HepG2 (cell line): ENCODE measurements around the gene USP34. TPM values are rescaled to one million over a fixed set of nuclear protein-coding genes. Genes with fewer than 3 reads are reported as not detected.
A peak's percentile ranks its signal among the peaks of the same experiment; 100 is the strongest.

Source experiments
- ATF4 ChIP-seq, 2 experiments: fragments of 450-650 bp in 1 of 2; sonication (generic) in 1 of 2; formaldehyde crosslinking; IDR thresholded peaks; 2 replicates each; pipeline versions ENCODE4 v1.5.0 to v1.8.0; 2020 to 2022; ENCODE audit warnings: mild to moderate bottlenecking in 1 of 2, missing genetic modification reagents in 1 of 2
- ATF7 ChIP-seq, 2 experiments: fragments of 450-650 bp in 1 of 2; sonication (generic) in 1 of 2; formaldehyde crosslinking in 1 of 2; IDR thresholded peaks; 2 replicates each; pipeline versions ENCODE4 v1.4.0 to v1.6.1; 2016 to 2020; ENCODE audit warnings: antibody characterized with exemption in 1 of 2, mild to moderate bottlenecking in 1 of 2, missing genetic modification reagents in 1 of 2
- HMG20A ChIP-seq: IDR thresholded peaks from 2 replicates; pipeline ENCODE4 v1.6.1; 2016; ENCODE audit warnings: borderline replicate concordance
- KDM1A ChIP-seq: IDR thresholded peaks from 2 replicates; pipeline ENCODE4 v1.6.1; 2016; ENCODE audit warnings: missing compliant biosample characterization
- MIER3 ChIP-seq: IDR thresholded peaks from 2 replicates; pipeline ENCODE4 v1.6.1; 2016; ENCODE audit warnings: missing compliant biosample characterization, borderline replicate concordance
- NCOA2 ChIP-seq: sonication (generic); formaldehyde crosslinking; IDR thresholded peaks from 2 replicates; pipeline ENCODE4 v1.8.0; 2022; ENCODE audit warnings: inconsistent platforms
- NR2F1 ChIP-seq, 2 experiments: fragments of 450-650 bp in 1 of 2; formaldehyde crosslinking in 1 of 2; IDR thresholded peaks; 2 replicates each; pipeline versions ENCODE4 v1.5.0 to v1.6.1; 2016 to 2020; ENCODE audit warnings: mild to moderate bottlenecking in 1 of 2, missing compliant biosample characterization in 1 of 2, missing genetic modification reagents in 1 of 2, moderate library complexity in 1 of 2
- REXO4 ChIP-seq: sonication (generic); formaldehyde crosslinking; IDR thresholded peaks from 2 replicates; pipeline ENCODE4 v1.8.0; 2022; ENCODE audit warnings: missing genetic modification reagents, mild to moderate bottlenecking, borderline replicate concordance
- THAP11 ChIP-seq: IDR thresholded peaks from 2 replicates; pipeline ENCODE4 v1.6.1; 2016; ENCODE audit warnings: missing biosample characterization, missing genetic modification reagents
- ZMAT3 ChIP-seq: sonication (generic); formaldehyde crosslinking; conservative IDR thresholded peaks from 2 replicates; pipeline ENCODE4 v1.7.0; 2021; ENCODE audit warnings: missing genetic modification reagents
- ZNF281 ChIP-seq: sonication (generic); formaldehyde crosslinking; IDR thresholded peaks from 2 replicates; pipeline ENCODE4 v1.4.0; 2020; ENCODE audit warnings: missing genetic modification reagents, borderline replicate concordance
- ZNF431 ChIP-seq: sonication (generic); formaldehyde crosslinking; IDR thresholded peaks from 2 replicates; pipeline ENCODE4 v1.9.0; 2022; ENCODE audit warnings: missing genetic modification reagents, low read depth, mild to moderate bottlenecking, borderline replicate concordance
- ZNF44 ChIP-seq: sonication (generic); formaldehyde crosslinking; IDR thresholded peaks from 2 replicates; pipeline ENCODE4 v1.5.1; 2020; ENCODE audit warnings: mild to moderate bottlenecking, missing genetic modification reagents
- ZNF777 ChIP-seq: sonication (generic); formaldehyde crosslinking; IDR thresholded peaks from 2 replicates; pipeline ENCODE4 v1.4.0; 2020; ENCODE audit warnings: missing genetic modification reagents
- polyA plus RNA-seq, 8 experiments: library from polyadenylated mRNA; depleted of rRNA in 3 of 8; stranded (reverse) in 7 of 8; unstranded in 1 of 8; fragments of >200 nt; fragmentation: Illumina TruSeq in 4 of 8; extraction: Trizol in 4 of 8; gene quantifications; 2 replicates each; pipeline versions ENCODE4 v1.2.1 to v1.2.3, GENCODE V29; 2011 to 2016; ENCODE audit warnings: low read depth in 4 of 8, missing spikeins in 1 of 8, mixed read lengths in 1 of 8; ENCODE audit not compliant: insufficient read depth in 1 of 8
- total RNA-seq, 5 experiments: library from RNA; depleted of rRNA; stranded (reverse); fragments of >200 nt; fragmentation: Illumina TruSeq; extraction: Trizol; gene quantifications; 2 replicates each; pipeline ENCODE4 v1.2.3, GENCODE V29; 2016; ENCODE audit warnings: low read depth in 1 of 5
- TF ChIP-seq, protein P1 (sequence below): sonication (generic); formaldehyde crosslinking; IDR thresholded peaks from 2 replicates; pipeline ENCODE4 v1.5.0; 2020; ENCODE audit warnings: missing genetic modification reagents
- TF ChIP-seq, protein P2 (sequence below): sonication (generic); formaldehyde crosslinking; IDR thresholded peaks from 2 replicates; pipeline ENCODE4 v1.8.1; 2023; ENCODE audit warnings: mild to moderate bottlenecking, missing genetic modification reagents
- TF ChIP-seq, protein P3 (sequence below): sonication (generic); formaldehyde crosslinking; conservative IDR thresholded peaks from 2 replicates; pipeline ENCODE4 v1.8.0; 2022; ENCODE audit warnings: missing genetic modification reagents
- TF ChIP-seq, protein P4 (sequence below): sonication (generic); formaldehyde crosslinking; IDR thresholded peaks from 2 replicates; pipeline ENCODE4 v1.8.1; 2023; ENCODE audit warnings: mild to moderate bottlenecking, missing genetic modification reagents, borderline replicate concordance
- TF ChIP-seq, protein P5 (sequence below): sonication (generic); formaldehyde crosslinking; IDR thresholded peaks from 2 replicates; pipeline ENCODE4 v1.4.0; 2020; ENCODE audit warnings: missing genetic modification reagents

USP34 gene
- total and polyA plus RNA-seq, 2 of the 13 experiments (the other 11 are each of a cell fraction or from before 2014, with no cell fraction given), result 99.2 to 100 TPM

GRCh38 chr2:61460163-61460562, 10.7 kb downstream of the USP34 start (continued):
- TF ChIP-seq ZNF777 (CRISPR knock-in tag), result peak; percentile 68
- TF ChIP-seq, protein P1, sequence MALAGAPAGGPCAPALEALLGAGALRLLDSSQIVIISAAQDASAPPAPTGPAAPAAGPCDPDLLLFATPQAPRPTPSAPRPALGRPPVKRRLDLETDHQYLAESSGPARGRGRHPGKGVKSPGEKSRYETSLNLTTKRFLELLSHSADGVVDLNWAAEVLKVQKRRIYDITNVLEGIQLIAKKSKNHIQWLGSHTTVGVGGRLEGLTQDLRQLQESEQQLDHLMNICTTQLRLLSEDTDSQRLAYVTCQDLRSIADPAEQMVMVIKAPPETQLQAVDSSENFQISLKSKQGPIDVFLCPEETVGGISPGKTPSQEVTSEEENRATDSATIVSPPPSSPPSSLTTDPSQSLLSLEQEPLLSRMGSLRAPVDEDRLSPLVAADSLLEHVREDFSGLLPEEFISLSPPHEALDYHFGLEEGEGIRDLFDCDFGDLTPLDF, result no peak
- no peak for TF ChIP-seq MIER3 (CRISPR knock-in tag)
- TF ChIP-seq, protein P2, sequence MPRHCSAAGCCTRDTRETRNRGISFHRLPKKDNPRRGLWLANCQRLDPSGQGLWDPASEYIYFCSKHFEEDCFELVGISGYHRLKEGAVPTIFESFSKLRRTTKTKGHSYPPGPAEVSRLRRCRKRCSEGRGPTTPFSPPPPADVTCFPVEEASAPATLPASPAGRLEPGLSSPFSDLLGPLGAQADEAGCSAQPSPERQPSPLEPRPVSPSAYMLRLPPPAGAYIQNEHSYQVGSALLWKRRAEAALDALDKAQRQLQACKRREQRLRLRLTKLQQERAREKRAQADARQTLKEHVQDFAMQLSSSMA (CRISPR knock-in tag), result no peak
- TF ChIP-seq NR2F1 (CRISPR knock-in tag; IDR thresholded peaks at IDR 0.05), result no peak
- TF ChIP-seq ATF7 (IDR thresholded peaks at IDR 0.05), result no peak
- no peak for TF ChIP-seq ATF7 (CRISPR knock-in tag; IDR thresholded peaks at IDR 0.05)
- TF ChIP-seq ZNF281, result no peak
- TF ChIP-seq ZNF431, result no peak
- TF ChIP-seq REXO4, result no peak
- peak; percentile 67; the same call in 1 of the 2 replicates for TF ChIP-seq NCOA2 (CRISPR knock-in tag)
- TF ChIP-seq ATF4 (CRISPR knock-in tag; IDR thresholded peaks at IDR 0.05), result peak in 1 of 2 experiments; percentile 92; a peak in 2 of 4 replicates
- TF ChIP-seq, protein P3, sequence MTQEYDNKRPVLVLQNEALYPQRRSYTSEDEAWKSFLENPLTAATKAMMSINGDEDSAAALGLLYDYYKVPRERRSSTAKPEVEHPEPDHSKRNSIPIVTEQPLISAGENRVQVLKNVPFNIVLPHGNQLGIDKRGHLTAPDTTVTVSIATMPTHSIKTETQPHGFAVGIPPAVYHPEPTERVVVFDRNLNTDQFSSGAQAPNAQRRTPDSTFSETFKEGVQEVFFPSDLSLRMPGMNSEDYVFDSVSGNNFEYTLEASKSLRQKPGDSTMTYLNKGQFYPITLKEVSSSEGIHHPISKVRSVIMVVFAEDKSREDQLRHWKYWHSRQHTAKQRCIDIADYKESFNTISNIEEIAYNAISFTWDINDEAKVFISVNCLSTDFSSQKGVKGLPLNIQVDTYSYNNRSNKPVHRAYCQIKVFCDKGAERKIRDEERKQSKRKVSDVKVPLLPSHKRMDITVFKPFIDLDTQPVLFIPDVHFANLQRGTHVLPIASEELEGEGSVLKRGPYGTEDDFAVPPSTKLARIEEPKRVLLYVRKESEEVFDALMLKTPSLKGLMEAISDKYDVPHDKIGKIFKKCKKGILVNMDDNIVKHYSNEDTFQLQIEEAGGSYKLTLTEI (CRISPR knock-in tag), result no peak
- TF ChIP-seq, protein P4, sequence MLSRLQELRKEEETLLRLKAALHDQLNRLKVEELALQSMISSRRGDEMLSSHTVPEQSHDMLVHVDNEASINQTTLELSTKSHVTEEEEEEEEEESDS (CRISPR knock-in tag), result no peak
- no peak for TF ChIP-seq ZNF44 (CRISPR knock-in tag)
- TF ChIP-seq KDM1A, result peak; percentile 23; the same call in 1 of the 2 replicates
- no peak for TF ChIP-seq ZMAT3
- TF ChIP-seq, protein P5, sequence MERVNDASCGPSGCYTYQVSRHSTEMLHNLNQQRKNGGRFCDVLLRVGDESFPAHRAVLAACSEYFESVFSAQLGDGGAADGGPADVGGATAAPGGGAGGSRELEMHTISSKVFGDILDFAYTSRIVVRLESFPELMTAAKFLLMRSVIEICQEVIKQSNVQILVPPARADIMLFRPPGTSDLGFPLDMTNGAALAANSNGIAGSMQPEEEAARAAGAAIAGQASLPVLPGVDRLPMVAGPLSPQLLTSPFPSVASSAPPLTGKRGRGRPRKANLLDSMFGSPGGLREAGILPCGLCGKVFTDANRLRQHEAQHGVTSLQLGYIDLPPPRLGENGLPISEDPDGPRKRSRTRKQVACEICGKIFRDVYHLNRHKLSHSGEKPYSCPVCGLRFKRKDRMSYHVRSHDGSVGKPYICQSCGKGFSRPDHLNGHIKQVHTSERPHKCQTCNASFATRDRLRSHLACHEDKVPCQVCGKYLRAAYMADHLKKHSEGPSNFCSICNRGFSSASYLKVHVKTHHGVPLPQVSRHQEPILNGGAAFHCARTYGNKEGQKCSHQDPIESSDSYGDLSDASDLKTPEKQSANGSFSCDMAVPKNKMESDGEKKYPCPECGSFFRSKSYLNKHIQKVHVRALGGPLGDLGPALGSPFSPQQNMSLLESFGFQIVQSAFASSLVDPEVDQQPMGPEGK (CRISPR knock-in tag), result peak; percentile 26; the same call in 1 of the 2 replicates
- TF ChIP-seq HMG20A, result peak; percentile 39; the same call in 1 of the 2 replicates
- TF ChIP-seq THAP11 (CRISPR knock-in tag), result no peak
